Fibroblast of skin of abdomen (primary cell): ENCODE results near the gene LRRC27.

ENCODE experiments used
- DNase-seq: peaks from one replicate; pipeline ENCODE4 v3.0.0-alpha.2; 2013

Gene LRRC27

GRCh38 chr10:132404911-132405462, 73.0 kb downstream of the LRRC27 start:
- no peak for DNase-seq

GRCh38 chr10:132405463-132405991, 73.5 kb downstream of the LRRC27 start:
- no peak for DNase-seq

DNA sequence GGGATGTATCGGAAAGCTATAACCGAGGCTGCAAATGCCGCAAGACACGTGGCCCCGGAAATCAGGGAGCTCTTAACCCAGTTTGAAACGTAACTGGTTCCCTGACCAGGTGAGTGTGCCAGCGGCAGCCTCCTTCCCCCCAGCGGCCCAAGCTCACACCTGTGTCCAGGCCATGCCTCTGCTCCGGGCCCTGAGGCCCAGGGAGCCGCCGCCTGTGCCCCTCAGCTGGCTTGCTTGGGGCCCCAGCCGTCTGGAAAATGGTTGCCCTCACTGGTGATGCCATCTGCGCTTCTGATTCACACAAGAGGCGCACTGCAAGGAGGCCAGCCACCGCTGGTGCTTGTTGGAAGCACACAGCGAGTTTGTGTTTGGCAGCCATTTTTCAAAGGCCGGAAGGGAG, 74.2 kb downstream of the LRRC27 start:
- DNase-seq, result no peak

GRCh38 chr10:132406750-132407149, 74.8 kb downstream of the LRRC27 start:
- DNase-seq, result no peak

- DNase-seq, result no peak
Measured at GRCh38 chr10:132407243-132407746, 75.3 kb downstream of the LRRC27 start.

DNA sequence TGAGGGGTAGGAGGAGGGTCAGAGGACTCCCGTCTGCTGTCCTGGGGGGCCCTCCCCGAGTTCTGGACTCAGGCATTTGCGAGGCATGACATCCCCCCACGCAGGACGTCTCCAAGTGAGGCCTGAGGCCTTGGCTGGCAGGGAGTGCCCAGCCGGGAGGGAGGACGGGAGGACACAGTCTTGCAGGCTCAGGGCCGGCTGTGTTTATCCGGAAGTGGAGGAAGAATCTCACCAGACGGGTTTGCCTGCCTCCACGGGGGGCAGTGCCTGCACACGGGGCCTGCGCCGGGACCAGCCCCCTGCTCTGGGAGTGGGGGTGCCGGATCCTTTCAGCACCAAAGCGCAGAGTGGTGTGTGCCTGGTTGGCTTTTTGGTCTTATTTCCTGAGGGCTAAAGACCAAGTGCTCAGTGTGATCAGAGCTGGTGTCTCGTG, 75.9 kb downstream of the LRRC27 start:
- no peak for DNase-seq

DNA sequence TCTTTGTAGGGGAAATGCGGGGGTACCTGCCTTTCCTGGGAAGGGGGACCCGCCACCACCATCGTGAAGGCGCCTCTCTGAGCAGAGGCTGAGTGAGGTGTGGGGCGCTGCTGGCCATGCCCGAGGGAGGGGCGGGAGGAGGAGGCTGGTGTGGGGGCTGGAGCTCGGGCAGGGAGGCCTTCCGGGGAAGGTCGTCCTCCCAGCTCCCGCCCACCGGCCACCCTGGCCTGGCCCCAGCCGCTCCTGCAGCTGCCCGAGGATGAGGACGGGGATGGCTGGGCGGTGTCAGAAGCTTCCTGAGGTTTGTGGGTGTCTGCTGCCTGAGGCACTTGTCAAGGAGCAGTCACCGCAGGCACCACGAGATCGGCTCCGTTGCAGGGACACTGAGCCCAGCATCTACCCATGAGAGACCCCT, 76.4 kb downstream of the LRRC27 start:
- DNase-seq, result no peak

- no peak for DNase-seq
Measured at GRCh38 chr10:132408823-132409666, 77.1 kb downstream of the LRRC27 start.

DNA sequence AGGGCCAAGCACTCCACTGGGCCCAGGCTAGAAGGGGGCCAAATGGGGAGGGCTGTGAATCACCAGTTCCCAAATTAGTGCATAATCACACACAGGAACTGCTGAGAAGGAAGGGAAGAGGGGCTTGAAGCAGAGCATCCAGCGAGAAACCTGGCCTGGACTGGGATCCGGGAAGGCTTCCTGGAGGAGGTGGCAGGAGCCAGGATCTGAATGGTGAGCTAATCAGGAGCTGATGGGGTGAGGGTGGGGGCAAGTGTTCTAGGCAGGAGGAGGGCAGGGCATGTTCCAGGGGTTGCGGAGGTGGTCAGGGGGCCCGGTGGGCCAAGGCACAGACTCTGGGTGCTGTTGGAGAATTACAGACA, 77.7 kb downstream of the LRRC27 start:
- no peak for DNase-seq

- DNase-seq, result no peak
Measured at GRCh38 chr10:132410056-132410778, 78.2 kb downstream of the LRRC27 start.

DNA sequence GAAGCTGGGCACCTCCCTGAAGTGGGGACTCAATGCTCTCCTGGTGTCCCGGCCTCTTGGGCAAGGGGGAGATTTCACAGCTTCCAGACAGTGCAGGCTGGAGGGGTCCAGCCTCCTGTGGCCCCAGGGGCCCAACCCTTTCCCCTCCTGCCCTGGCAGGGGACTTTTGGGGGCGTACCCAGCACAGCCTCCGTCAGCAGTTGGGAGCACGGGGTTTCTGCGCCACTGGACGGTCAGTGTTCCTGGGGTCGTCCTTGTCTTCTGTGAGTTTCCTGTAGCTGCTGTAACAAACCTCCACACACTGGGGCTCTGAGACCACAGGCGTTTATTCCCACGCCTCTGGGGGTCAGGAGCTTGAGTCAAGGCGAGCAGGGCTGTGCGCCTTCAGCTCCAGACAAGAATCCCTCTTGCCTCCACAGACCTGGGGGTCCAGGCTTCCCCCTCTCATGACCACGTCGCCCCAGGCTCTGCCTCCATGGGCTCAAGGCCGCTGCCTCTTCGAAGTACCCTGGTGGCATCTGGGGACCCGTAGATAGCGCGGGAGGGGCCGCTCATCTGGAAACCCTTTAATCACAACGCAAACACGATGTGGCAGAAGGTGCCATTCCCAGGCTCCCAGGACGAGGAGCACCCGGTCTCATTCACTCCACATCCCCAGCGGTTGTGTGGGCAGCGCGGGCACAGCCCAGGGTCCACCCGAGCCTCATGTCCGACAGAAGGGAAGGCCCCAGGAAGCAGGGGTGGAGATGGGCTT, 79.0 kb downstream of the LRRC27 start:
- DNase-seq, result no peak

DNA sequence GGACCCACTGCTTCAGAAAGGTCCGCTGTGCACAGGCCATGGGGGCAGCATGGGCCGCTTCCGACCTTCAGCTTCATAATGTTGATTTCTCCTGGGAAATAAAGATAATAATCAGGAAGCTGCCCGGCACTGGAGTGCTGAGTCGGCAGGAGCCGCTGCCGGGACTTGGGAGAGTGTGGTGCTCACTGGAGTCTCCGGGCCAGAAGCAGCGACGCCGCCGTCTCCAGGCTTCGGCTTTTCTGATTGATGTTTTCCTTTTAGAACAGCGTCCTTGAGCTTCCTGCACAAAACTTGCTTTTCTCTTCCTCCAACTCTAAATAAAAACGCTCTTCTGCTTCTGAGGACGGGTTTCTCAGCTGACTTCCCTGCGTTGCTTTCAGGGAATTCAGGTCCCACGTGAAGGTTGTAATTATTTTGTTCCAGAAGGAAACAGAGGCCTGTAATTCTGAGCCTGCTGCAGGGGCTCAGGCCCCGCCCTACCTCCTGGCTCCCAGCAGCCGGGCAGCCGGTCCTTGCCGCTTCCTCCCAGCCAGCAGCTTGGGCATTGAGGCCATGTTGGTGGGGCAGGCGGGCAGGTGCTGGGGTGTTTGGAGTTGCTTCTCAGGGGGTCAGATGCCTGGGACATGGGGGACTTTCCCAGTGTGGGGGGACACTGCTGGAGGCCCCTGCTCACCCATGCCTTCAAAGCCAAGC, 79.7 kb downstream of the LRRC27 start:
- peak; percentile 36 for DNase-seq

DNA sequence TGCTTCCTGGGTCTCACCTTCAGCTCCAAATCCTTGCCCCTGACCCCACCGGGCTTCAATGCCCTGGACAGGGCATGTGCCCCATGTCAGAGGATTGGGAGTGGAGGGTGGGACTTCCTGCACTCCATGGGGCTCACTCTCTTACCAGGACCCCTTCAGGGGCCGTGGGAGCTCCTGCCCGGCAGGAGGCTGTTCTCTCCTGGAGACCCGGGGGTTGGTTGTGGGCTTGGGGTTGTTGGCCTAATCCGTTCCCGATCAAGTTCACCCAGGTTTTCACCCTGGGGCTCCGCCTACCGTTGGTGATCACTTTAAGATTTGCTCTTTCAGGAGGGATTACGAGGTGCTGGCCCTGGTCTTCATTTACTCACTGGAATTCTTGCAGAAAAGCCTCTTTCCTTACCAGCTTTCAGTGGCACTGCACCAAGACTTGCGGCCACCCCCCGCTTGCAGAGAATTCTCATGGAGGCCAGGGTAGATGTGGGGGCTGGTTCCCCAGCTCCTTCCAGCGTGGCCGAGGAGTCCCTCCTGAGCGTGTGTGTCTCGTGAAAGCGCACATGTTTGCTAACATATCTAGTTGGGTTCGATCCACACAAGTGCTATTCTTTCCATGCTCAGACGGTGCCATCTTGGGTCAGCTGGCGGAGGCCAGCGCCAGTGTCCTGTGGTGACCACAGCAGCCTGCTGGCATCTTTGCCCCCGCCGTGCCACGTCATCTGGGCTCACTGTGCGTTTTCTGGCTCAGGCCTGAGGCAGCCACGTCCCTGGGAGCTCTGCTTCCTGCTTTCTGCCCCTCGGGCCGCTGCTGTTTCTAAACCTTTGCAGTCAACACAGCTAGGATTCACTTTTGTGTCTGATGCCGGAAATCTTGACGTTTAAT, 80.6 kb downstream of the LRRC27 start:
- no peak for DNase-seq

GRCh38 chr10:132413226-132414205, 81.5 kb downstream of the LRRC27 start:
- DNase-seq, result no peak

GRCh38 chr10:132414402-132415016, 82.5 kb downstream of the LRRC27 start:
- DNase-seq, result no peak

GRCh38 chr10:132415255-132415654, 83.3 kb downstream of the LRRC27 start:
- no peak for DNase-seq

DNA sequence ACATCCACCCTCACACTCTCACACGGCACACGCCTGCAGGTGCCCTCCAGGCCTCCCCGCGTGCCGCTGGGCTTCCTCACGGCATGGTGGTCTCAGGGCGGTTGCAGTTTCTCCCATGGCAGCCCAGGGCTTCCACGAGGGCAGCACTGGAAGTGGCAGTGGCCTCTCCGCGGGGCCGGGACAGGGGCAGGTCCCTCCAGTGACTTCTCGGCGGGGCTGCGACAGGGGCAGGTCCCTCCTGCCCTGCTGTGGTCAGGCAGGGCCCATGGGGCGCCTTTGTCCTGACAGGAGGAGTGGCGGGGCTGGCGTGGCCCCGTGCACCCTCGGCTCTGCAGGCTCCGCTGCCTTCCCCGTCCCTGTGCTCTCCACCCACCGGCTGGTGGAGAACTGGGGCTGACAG, 84.0 kb downstream of the LRRC27 start:
- DNase-seq, result no peak

DNA sequence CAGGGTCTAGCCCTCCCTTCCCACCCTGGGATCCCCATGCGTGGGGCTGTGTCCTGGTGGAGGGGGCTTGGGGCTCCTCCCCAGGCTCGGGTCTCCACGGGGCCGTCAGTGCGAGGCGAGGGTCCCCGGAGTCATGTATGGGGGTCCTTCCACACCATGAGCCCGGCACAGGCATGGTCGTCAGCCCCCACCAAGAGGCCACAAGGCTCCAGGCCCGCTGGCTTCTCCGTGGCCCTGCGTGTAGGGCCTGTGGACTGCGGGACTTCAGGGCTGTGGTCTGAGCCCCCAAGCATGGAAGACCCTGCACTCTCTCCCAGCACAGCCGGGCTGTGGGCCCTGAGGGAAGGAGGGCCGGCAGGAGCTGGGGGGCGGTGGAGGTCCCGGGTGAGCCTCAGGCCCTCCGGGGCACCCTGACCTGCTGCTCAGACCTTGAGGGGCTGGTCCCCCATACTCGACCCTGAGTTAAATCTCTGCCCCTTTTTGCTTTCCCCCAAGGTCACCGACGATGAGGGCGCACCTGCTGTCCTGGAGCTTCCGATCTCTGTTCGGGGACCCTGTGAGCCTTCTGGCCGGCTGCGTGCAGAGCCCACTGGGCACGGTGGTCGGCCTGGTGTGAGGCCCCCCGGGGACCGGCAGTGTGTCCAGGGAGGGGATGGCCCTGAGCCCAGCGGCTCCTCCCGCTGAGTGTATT, 84.7 kb downstream of the LRRC27 start:
- no peak for DNase-seq
